Fibroblast of peridontal ligament (primary cell): ENCODE results near the gene LPP.

Experiments
- DNase-seq: peaks from one replicate; pipeline ENCODE4 v3.0.0-alpha.2; 2010; ENCODE audit errors: extremely low read depth

The LPP gene

DNA sequence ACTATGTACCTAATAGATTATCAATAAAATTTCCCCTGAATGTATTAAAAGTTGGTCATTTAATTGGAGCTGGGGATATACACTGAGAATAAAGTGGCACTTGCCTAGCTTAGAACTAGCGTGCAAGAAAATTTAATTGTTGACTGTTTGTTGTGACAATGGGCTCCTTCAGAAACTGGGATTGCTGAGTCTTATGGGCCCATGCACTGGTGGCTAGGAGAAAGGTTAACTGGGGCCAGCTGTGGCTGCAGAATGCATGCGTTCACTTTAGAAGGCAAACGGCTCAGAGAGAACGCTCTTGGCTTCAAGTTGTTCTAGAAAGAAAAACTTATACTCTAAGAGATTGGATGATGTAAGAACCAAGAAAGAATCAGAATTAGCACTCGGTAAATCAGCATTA, 18.7 kb upstream of the LPP start:
- no peak for DNase-seq

DNA sequence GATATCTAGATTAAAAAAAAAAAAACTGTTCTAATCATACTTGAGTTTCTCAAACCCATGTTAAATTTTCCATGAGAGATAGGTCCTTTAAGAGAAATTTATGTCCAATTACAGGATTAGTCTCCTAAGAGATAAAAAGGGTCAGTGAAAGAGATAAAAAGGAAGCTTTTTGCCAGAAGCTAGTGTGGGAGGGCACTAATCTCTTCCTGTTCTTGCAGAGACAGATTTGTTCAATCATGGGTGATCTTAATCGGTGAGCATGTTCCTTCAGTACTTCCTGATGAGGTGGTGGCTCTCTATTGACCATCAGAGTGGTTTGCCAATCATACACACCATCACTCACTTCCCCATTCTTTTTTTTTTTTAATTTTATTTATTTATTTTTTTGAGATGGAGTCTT, 16.9 kb upstream of the LPP start:
- no peak for DNase-seq

DNA sequence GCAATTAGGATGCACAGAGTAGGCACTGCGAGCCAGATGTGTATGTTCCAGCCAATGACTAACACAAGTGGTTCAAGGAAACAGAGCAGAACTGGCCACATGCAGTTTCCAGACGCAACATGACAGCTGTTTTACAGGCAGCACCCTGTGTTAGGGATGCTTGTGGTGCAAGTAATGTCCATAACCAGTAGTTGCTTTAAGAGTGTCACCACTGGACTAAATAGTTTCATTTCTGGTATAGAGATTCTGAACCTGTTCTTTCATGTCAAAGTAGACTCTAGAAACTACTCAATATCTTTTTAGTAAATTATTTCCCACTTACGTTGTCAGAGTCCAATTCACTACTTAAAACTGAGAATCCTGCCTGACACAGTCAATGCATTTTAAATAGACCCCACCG, 14.5 kb upstream of the LPP start:
- DNase-seq = no peak

DNA sequence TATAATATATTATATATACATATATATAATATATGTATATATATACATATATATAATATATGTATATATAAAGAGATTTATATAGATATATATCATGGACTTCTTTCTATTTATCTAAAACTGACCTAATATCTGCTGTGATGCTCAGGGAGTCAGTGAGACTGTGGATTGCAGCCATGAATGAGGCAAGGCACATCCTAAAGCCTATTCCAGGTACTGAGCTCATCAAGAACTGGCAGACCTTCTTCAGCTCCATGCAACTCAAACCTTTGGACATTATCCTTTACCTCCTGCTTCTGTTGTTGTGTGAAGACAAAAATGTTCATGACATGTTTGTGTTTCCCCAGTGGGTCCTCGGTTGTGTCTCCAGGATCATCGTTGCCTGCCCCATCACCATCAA, 7.7 kb upstream of the LPP start:
- no peak for DNase-seq

DNA sequence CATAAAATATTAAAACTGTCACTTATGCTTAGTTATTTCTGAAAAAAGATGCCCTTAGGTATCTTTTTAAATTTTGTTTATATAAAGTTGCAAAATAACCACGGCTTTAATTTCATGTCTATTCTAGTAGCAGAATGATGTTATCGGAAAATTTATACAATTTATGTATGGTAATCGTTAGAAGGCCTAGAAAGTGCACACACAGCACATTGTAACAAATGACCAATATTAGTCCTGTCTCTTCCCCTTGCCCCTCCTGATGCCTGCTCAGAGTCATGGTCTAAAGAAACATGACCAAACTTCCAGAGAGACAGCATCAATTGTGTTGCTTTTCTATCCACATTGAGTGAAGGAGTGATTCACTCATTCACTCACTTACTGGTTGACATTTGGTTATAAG, 6.2 kb upstream of the LPP start:
- no peak for DNase-seq

GRCh38 chr3:188148318-188148717, 5.6 kb upstream of the LPP start:
- DNase-seq = no peak

DNA sequence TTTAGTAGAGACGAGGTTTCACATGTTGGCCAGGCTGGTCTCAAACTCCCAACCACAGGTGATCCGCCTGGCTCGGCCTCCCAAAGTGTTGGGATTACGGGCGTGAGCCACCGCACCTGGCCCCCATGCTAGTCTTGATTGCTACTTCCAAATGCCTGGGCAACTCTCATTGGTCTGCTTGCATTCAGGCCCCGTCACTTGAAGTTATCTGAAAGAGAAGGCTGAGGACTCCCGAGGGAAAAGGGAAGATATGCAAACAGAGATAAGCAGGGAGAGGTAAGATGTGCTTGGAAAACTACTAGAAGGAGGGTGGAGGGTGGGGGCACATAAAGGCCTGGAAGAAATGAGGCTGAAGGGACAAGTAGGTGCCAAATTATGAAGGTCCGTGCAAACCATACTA, 4.4 kb upstream of the LPP start:
- no peak for DNase-seq

GRCh38 chr3:188150982-188151381, 3.0 kb upstream of the LPP start:
- DNase-seq = no peak

- peak; percentile 55 for DNase-seq
Observed at GRCh38 chr3:188151438-188151837, 2.5 kb upstream of the LPP start.

GRCh38 chr3:188152660-188153436, 1.1 kb upstream of the LPP start:
- DNase-seq = peak; percentile 73

DNA sequence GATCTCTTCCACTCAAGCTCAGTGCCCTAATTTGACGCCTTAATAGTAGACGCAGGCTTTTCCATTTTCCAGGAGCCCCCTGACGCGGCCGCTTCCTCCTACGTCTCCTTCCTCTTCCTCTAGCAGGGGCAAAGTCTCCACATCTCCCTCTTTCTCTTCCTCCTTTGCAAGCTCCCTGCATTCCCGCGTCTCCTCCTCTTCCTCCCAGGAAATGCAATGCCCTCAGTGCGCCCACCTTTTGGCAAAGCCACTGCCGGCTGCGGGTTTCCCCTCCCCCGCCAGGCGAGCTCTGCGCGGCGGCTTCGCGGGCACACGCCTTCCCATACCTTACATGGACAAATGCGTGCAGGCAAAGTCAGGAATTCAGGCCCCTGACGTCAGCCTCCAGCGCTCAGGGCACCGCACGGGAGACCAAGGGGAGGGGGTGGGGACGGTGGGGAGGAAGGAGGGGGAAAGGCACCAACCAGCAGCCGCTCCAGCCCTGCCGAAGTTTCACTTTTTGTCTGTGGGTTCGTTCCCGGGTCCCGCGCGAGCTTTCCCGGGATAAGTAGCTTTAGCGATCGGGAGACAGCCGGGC, 432 bp upstream of the LPP start:
- DNase-seq = peak; percentile 94

DNA sequence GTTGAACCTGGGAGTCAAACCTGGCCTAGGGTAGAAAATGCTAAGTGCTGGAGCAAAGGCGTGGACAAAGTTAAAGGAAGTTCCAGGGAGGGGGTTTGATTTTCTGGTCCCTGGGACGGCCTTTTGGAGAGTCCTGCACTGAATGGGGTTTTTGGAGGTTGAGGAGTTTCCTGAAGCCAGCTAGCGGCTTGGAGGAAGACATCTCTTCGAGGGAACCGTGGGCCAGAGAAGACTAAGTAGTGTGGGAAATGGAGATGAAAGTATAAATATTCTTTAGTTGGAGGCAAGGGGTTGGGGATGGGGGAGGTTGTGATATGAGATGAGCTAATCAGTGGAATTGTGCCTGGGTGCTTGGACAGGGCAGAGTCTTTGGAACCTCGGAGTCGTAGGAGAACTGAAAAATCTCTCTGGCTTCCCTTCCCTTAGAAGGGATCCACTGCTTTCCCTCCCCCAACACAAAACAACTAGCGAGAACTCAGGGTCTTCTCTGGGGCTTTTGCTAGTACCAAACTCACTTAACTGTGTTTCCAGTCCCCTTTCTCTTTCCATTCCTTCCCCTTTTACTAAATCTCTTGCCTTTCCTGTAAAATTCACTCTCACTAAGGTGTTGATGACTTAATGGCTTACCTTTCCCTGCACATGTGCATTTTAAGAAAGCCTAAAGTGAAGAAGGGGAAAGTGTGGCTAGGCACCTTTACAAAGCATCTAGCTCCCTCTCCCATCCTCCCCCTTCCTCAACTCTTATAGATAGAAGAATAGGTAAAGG, 1.0 kb downstream of the LPP start:
- peak; percentile 51 for DNase-seq

DNA sequence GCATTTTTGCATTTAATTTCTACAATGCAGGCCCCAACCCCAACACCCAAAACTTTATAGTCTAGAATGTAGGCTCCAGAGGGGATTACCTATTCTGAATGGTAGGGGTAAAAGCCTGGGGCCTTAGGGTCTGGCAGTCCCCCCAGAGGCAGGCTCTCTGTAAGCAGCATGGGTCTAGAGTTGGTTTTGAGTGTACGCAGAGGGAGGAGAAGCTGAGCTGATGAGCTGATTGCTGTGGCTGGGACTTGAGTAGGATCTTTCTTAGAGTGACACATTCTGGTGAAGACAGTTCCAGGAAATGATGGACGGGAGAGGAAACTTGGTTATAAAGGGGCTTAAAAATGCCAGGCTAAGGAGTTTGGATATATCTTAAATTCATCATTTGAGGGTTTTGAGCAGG, 2.1 kb downstream of the LPP start:
- no peak for DNase-seq

GRCh38 chr3:188157407-188157806, 3.5 kb downstream of the LPP start:
- DNase-seq = no peak

GRCh38 chr3:188157971-188158370, 4.0 kb downstream of the LPP start:
- DNase-seq = no peak

DNA sequence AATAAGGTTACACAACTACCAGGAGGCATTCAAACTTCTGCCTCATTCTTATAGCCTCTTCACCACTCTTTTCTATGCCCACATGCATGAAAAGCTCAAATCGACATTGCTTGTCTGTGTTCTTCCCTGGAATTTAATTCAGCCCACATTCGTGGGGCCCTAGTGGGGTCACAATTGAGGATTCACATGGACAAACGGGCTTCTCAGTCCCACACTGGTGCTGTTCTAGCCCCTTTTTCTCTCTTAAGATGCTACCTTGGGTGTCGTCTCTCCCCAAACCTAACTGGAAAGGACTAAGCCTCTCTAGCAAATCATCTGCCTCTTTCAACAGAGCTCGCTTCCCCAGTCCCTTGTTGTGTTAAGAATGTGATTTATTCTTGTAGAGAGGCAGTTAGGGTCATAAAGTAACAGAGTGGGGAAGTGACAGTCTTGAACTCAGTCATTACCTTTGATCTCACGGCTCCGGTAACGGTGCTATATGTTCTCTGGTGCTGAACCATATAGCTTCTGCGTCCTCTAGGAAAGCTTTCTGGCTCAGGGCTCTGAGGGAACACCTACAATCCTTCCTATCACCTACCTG, 4.9 kb downstream of the LPP start:
- DNase-seq = no peak

- no peak for DNase-seq
Observed at GRCh38 chr3:188160751-188161150, 6.8 kb downstream of the LPP start.

- no peak for DNase-seq
Observed at GRCh38 chr3:188164248-188164687, 10.3 kb downstream of the LPP start.

DNA sequence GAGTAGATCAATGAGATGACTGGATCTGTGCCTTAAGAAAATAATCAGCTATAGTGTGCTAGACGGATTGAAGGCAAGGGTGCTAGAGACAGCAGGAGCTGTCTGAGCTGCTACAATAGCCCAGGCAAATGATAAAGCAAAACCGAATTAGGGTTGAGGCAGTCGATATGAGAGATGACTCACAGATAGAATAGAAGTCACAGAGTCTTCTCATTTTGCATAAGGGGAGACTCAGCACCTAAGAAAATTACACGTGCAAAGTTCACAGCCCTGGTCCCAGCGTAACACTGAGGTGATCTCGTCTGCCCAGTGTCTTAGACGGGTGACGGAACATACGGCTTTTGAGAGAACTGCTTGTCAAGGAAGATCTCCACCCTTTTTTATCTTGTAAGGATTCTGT, 11.6 kb downstream of the LPP start:
- no peak for DNase-seq

DNA sequence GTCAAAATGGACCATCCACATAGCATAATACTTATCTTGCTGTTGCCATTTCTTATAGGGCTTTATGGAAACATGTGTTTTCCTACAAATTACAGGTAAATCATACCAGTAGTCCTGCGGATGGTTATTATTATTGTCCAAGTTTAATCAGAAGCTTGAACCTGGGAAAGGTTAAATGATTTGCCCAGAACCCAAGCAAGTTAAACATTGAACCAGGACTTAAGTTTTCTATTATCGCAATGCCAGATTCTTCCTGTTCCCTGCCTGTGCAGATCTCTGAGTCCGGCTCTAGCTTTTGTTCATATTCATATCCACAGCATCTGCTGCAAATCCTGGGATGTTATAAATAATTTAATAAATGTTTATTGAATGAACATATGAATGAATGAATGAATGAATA, 12.5 kb downstream of the LPP start:
- DNase-seq = no peak

DNA sequence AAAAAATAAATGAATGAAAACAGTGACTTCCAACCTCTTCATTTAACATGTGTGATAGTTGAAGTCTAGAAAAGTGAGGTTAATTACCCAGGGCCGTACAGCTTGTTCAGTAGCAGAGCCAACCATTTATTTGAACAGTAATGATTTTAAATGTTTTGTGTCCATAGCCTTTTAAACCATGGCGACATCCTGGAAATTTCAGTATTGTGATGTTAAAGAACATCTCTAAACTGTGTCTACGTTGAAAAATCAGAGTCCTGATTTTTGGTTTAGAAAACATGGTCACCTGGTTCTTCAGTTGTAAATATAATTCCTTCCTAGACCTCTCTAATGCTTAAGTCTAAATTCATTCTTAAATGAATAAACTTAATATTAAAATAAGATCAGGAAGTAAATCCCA, 14.2 kb downstream of the LPP start:
- no peak for DNase-seq

GRCh38 chr3:188168648-188169047, 14.7 kb downstream of the LPP start:
- DNase-seq = no peak
